Subcutaneous abdominal adipose tissue (tissue), 5 donors: ENCODE results near the gene SLX9.
A peak's percentile ranks its signal among the peaks of the same experiment; 100 is the strongest.

Source experiments
- H3K27ac ChIP-seq: one replicate; pipeline ENCODE4 v1.7.0; 2013; ENCODE audit warnings: low read depth, mild to moderate bottlenecking, inconsistent platforms, low read length, moderate library complexity
- H3K27me3 ChIP-seq, 5 donors: one replicate each; pipeline ENCODE4 v1.7.0; 2013; ENCODE audit warnings: low read length in 5 of 5, inconsistent platforms in 1 of 5; ENCODE audit not compliant: control insufficient read depth in 5 of 5, insufficient read depth in 4 of 5
- H3K36me3 ChIP-seq, 5 donors: one replicate each; pipeline ENCODE4 v1.7.0; 2013; ENCODE audit warnings: low read length in 5 of 5; ENCODE audit not compliant: control insufficient read depth in 5 of 5, insufficient read depth in 5 of 5
- H3K4me1 ChIP-seq, 5 donors: one replicate each; pipeline ENCODE4 v1.7.0; 2013; ENCODE audit warnings: low read length in 5 of 5, mild to moderate bottlenecking in 3 of 5, moderate library complexity in 1 of 5; ENCODE audit not compliant: control insufficient read depth in 5 of 5, insufficient read depth in 5 of 5
- H3K4me3 ChIP-seq, 5 donors: one replicate each; pipeline ENCODE4 v1.7.0; 2013; ENCODE audit warnings: low read length in 5 of 5, low read depth in 1 of 5
- H3K9ac ChIP-seq, 5 donors: one replicate each; pipeline ENCODE4 v1.7.0; 2013; ENCODE audit warnings: low read length in 5 of 5, mild to moderate bottlenecking in 4 of 5, moderate library complexity in 3 of 5
- H3K9me3 ChIP-seq, 5 donors: one replicate each; pipeline ENCODE4 v1.7.0; 2013; ENCODE audit warnings: low read length in 5 of 5; ENCODE audit not compliant: control insufficient read depth in 5 of 5
- donor health status: healthy.
- donor health status: healthy.
- donor health status: healthy.
- donor health status: healthy.
- donor health status: healthy.

Gene SLX9

GRCh38 chr21:45003331-45004058 lies 63.7 kb downstream of the SLX9 start:
- no peaks in the 10 kb centered on the region for H3K36me3 ChIP-seq
- peaks cover 0 to 16% (median 11%) of the 10 kb centered on the region in 5 donors for H3K4me1 ChIP-seq
- H3K9me3 ChIP-seq, result peaks cover 0 to 6% (median 0%) of the 10 kb centered on the region in 5 donors
- H3K4me3 ChIP-seq, result no peak overlapping the region
- H3K9ac ChIP-seq, result peak overlapping the region in 1 of 5 donors; percentile 4
- peaks cover 0 to 3% (median 0%) of the 10 kb centered on the region in 5 donors for H3K27me3 ChIP-seq
- H3K27ac ChIP-seq, result no peak overlapping the region

GRCh38 chr21:45004059-45004422 lies 64.2 kb downstream of the SLX9 start:
- Histone ChIP-seq H3K9me3 (peaks cover 0 to 9% (median 0%) of the 10 kb centered on the region in 5 donors), H3K27ac (no peak overlapping the region), H3K27me3 (peaks cover 0 to 3% (median 0%) of the 10 kb centered on the region in 5 donors), H3K9ac (no peak overlapping the region), H3K36me3 (no peaks in the 10 kb centered on the region), H3K4me1 (peaks cover 0 to 16% (median 11%) of the 10 kb centered on the region in 5 donors), H3K4me3 (no peak overlapping the region)

GRCh38 chr21:45004481-45005247 lies 64.8 kb downstream of the SLX9 start:
- peaks cover 0 to 9% (median 0%) of the 10 kb centered on the region in 5 donors for H3K9me3 ChIP-seq
- H3K4me1 ChIP-seq, result peaks cover 0 to 16% (median 11%) of the 10 kb centered on the region in 5 donors
- H3K27ac ChIP-seq, result no peak overlapping the region
- no peak overlapping the region for H3K4me3 ChIP-seq
- peaks cover 0 to 1% (median 0%) of the 10 kb centered on the region in 5 donors for H3K27me3 ChIP-seq
- H3K9ac ChIP-seq, result no peak overlapping the region
- H3K36me3 ChIP-seq, result no peaks in the 10 kb centered on the region

GRCh38 chr21:45006536-45007095 lies 66.8 kb downstream of the SLX9 start:
- H3K4me1 ChIP-seq, result no peaks in the 10 kb centered on the region
- no peaks in the 10 kb centered on the region for H3K27me3 ChIP-seq
- no peaks in the 10 kb centered on the region for H3K36me3 ChIP-seq
- H3K9ac ChIP-seq, result no peak overlapping the region
- no peak overlapping the region for H3K27ac ChIP-seq
- H3K4me3 ChIP-seq, result no peak overlapping the region
- H3K9me3 ChIP-seq, result peaks cover 0 to 9% (median 0%) of the 10 kb centered on the region in 5 donors

GRCh38 chr21:45009616-45010015 lies 69.8 kb downstream of the SLX9 start:
- Histone ChIP-seq H3K9ac (no peak overlapping the region), H3K4me3 (no peak overlapping the region), H3K36me3 (no peaks in the 10 kb centered on the region), H3K4me1 (peaks cover 0 to 6% (median 4%) of the 10 kb centered on the region in 5 donors), H3K27me3 (peaks cover 0 to 12% (median 0%) of the 10 kb centered on the region in 5 donors), H3K27ac (no peak overlapping the region), H3K9me3 (peaks cover 0 to 6% (median 0%) of the 10 kb centered on the region in 5 donors)

- peaks cover 0 to 4% (median 0%) of the 10 kb centered on the region in 5 donors for H3K9me3 ChIP-seq
- H3K9ac ChIP-seq, result no peak overlapping the region
- peaks cover 0 to 6% (median 4%) of the 10 kb centered on the region in 5 donors for H3K4me1 ChIP-seq
- no peak overlapping the region for H3K27ac ChIP-seq
- peaks cover 0 to 12% (median 0%) of the 10 kb centered on the region in 5 donors for H3K27me3 ChIP-seq
- no peaks in the 10 kb centered on the region for H3K36me3 ChIP-seq
- H3K4me3 ChIP-seq, result no peak overlapping the region
Observed at GRCh38 chr21:45010096-45010495, 70.3 kb downstream of the SLX9 start.

- Histone ChIP-seq H3K4me1 (peaks cover 0 to 6% (median 5%) of the 10 kb centered on the region in 5 donors), H3K27ac (no peak overlapping the region), H3K9me3 (peaks cover 0 to 4% (median 0%) of the 10 kb centered on the region in 5 donors), H3K4me3 (no peak overlapping the region), H3K9ac (no peak overlapping the region), H3K36me3 (no peaks in the 10 kb centered on the region), H3K27me3 (peaks cover 0 to 12% (median 0%) of the 10 kb centered on the region in 5 donors)
Observed at GRCh38 chr21:45010860-45011259, 71.0 kb downstream of the SLX9 start.

GRCh38 chr21:45011426-45011825 lies 71.6 kb downstream of the SLX9 start:
- H3K36me3 ChIP-seq, result no peaks in the 10 kb centered on the region
- no peak overlapping the region for H3K27ac ChIP-seq
- H3K4me3 ChIP-seq, result no peak overlapping the region
- peaks cover 0 to 10% (median 6%) of the 10 kb centered on the region in 5 donors for H3K4me1 ChIP-seq
- H3K27me3 ChIP-seq, result peaks cover 0 to 12% (median 0%) of the 10 kb centered on the region in 5 donors
- H3K9me3 ChIP-seq, result peaks cover 0 to 4% (median 0%) of the 10 kb centered on the region in 5 donors
- no peak overlapping the region for H3K9ac ChIP-seq

- Histone ChIP-seq H3K36me3 (no peaks in the 10 kb centered on the region), H3K9me3 (peaks cover 0 to 4% (median 0%) of the 10 kb centered on the region in 5 donors), H3K27ac (no peak overlapping the region), H3K27me3 (peaks cover 0 to 12% (median 0%) of the 10 kb centered on the region in 5 donors), H3K4me3 (no peak overlapping the region), H3K4me1 (peaks cover 0 to 11% (median 8%) of the 10 kb centered on the region in 5 donors), H3K9ac (no peak overlapping the region)
Observed at GRCh38 chr21:45011911-45012661, 72.3 kb downstream of the SLX9 start.
